CD4-positive, alpha-beta T cell treated with Interleukin-15 for 1 hour (primary cell): ENCODE measurements around the gene GLDN.
A peak's percentile ranks its signal among the peaks of the same experiment; 100 is the strongest.
"Not testable (repeated sequence)": the region's sequence is repeated elsewhere in the genome, so short reads cannot be mapped to it uniquely, and the experiment has no call there.

Experiments used
- DNase-seq: peaks from one replicate; pipeline ENCODE4 v3.0.0-alpha.2; 2020

Gene GLDN

DNA sequence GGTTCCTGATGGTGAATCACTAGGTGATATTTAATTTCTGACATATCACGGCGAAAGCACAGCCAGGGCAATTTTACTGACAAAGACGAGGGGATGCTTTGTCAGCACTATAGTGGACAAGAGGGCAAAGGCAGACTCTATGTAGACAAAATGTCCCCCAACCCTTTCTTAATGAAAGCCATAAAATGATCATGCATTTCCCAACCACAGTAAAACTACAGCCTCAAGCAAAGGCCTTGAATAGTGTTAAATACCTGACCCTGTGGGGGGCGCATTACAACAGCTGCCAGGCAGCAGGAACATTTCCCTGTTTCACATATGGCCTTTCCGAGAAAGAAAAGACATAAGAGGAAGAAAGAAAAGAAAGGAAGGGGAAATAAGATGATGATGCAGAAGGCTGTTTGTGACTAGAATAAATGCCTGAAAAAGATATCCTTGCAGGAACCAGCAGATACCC, 49.5 kb downstream of the GLDN start:
- DNase-seq: no peak

DNA sequence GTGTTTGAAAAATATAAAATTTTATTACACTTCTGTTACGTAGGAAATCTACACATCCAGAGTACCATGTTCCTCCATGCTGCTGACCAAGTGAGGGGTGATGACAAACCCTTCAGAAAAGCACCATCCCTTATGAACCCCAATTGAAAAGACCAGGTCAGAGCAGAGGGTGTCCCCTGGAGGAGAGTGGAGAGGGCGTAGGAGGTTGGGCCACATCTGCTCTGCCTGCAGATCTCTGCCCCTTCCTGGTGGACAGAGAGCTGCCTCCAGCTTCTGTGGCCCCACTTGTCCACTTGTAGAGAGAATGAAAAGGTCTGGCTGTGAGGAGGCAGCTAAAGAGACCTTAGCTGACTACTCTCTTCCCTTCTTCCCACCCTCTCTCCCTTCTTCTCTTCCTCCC, 55.5 kb downstream of the GLDN start:
- no peak for DNase-seq

DNA sequence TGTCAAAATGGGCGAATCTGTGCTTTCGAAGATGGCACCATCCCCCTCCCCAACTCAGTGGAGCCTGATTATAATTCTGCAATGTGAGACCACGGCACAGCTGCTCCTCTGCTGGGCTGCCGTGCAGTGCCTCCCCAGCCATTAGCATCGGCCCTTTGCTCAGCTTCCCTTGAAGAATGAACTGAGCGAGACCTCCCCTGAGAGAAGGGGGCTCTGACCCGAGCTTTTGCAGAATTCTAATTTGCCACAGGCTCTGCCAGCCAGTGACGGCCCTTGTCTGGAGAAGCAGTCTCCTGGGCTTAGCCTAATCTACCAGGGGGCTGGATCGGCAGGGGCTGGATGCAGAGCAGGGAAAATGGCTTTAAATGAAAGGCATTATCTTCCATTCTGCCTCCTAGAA, 57.2 kb downstream of the GLDN start:
- DNase-seq: no peak

DNA sequence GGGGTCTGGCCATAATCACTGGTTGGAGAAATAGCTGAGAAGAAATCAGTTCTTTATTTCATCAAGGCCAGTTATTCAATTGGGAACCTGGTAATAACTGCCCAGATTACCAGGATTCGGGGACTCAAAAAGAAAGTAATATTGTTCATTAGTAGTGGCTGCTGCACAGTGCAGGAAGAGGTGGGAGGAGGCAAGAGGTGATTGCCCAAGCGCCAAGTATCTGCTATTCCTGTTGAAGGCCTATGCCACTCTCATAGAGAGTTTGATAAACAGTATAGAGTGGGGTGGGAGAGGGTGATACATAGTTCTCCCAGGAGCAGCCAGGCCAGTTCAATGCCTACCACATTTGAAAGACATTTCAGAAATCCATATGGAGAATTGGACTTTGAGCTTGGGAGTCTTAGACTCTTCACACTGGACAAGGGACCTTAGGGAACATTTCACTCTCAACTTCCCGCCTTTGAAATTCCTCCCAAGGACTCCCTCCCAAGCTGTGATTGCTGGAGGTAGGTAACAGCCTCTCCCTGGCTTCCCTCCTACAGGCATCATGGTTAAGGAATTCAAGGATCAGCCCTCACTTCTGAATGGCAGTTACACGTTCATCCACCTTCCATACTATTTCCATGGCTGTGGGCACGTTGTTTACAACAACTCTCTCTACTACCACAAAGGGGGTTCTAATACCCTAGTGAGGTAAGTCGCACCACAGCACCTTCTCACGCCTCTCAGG, 59.8 kb downstream of the GLDN start:
- no peak for DNase-seq

DNA sequence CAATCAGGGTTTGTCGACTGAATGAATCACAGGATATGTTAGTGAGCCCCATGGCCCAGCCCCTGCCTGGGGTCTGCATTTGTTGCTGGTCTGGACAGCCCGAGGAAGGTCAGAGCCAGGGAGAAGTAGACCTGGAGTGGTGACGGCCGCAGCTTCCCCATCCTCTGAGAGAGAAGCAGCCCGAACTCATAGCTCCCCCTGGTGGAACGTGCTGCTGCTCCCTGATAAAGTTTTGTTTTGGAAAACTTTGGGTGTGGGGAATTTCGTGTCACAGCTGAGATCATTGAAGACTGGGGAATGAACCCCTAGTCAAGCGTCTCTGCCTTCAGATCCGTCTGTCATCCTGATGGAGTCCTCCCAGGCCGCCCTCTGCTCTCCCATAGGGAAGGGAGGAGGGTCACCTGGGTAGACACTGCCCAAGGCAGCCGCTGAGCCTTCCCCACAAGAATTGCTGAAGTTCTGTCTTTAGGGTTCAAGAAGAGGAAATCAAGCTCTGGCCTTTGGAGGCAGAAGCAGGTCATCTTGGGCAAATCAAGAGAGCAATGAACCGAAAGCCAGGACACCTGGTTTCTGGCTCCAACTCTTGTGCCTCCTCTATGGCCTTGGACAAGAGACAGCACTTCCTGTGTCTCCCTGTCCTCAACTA, 60.5 kb downstream of the GLDN start:
- DNase-seq: peak; percentile 29

DNA sequence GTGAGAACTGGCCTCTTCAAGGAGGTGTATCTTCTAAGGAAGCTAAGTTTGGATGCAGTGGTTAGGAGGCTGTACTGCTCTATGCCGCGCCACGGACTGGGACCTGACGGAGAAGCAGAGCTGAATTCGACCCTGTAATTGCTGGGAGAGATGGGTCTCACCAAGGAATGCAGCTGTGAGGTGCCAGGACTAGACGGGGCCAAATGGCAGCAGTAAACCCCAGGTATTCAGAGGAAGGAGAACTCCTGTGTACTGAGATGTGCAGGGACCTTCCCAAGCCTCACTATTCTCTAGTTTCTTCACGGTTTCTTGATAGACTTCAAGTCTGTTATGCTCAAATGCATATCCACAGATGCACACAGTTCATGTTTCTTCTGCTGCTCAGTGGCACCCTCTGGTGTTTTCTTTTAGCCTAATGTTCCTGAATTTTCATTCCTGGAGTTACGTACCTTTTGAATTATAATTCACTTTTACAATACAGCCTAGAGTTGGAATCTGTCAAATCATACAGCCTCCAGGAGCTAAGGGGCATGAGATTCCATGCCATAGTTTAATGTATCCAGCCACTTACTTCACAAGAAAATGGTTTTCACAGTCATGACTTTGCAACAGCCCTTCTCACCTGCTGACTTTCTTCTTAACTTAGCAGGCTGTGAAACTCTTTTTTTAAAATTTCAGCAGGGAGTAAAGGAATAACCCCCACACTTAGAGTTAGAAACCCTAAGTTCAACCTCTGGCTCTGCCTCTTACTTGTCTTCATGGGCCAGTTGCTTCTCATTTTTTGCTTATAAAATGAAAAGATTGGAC, 61.8 kb downstream of the GLDN start:
- no peak for DNase-seq

DNA sequence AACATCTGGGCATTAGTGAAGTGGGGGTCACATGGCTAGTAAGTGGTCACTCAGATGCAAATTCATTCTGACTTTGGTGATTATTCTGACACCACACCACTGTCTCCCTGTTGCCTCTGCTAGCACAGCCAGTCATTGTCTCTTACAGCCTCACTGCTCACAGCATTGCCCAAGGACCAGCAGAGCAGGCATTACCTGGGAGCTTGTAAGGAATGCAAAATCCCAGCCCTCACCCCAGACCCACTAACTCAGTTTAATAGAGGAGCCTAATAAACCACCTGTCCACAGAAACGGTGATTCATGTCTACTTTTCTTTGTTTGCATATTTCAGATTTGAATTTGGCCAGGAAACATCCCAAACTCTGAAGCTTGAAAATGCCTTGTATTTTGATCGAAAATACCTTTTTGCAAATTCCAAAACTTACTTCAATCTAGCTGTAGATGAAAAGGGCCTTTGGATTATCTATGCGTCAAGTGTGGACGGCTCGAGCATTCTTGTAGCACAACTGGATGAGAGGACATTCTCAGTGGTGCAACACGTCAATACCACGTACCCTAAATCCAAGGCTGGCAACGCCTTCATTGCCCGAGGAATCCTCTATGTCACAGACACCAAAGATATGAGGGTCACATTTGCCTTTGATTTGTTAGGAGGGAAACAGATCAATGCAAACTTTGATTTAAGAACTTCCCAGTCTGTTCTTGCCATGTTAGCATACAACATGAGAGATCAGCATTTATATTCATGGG, 62.7 kb downstream of the GLDN start:
- no peak for DNase-seq

DNA sequence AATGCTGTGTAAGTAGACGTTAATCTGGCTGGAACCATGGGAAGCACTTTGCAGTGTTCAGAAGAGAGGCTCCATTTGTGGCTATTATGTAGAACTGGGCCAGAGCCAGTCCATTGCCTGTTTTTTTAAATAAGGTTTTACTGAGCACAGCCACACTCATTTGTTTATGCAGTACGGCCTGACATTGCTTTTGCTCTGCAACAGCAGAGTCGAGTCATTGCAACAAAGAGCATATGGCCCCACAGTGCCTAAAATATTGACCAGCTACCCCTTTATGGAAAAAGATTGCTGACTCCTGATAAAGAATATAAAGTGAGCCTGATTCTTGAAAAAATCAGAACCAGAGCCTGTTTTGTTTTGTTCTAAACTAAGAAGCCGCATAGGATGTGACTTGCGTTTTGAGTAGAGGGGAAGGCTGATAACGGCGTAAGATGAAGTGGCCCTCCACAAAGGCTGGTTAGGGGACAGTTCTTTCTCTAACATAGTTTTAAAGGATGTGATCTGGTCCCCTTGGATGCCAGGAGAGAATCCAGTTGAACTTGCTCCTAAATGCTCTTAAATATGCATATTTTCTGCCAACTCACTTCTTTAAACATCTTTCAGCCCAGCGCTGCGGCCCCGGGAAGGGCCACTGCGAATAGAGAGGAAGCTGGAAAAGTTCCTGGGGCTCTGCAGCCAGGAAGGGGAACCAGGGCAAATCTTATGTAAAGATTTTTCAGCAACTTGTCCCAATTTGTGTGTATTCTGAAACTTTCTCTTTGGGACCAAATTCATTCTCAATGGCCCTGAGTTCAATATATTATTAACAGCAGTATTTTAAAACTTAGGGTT, 64.5 kb downstream of the GLDN start:
- DNase-seq: no peak

DNA sequence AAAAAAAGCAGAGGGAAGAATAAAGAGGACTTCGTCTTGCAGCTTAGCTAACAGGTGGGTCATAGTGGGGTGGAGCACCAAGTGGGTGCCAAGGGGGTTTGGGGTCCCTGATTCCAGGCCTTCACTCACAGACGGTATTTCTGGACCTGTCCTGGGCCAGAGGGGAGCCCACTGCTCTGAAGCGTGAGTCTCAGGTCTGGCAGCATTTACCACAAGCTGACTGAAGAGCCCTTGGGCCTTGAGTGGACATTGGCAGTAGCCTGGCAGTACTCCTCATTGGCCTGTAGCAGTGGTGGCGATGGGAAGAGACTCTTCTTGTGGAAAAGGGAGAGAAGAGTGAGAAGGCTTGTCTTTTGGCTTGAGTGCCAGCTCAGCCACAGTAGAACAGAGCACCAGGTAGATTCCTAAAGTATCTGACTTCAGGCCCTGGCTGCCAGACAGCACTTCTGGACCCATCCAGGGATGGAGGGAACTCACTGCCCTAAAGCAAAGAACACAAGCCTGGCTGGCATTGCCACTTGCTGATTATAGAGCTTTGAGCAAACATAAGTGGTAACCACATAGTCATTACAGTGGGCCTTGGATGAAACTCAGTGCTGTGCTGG, 72.9 kb downstream of the GLDN start:
- DNase-seq: no peak

DNA sequence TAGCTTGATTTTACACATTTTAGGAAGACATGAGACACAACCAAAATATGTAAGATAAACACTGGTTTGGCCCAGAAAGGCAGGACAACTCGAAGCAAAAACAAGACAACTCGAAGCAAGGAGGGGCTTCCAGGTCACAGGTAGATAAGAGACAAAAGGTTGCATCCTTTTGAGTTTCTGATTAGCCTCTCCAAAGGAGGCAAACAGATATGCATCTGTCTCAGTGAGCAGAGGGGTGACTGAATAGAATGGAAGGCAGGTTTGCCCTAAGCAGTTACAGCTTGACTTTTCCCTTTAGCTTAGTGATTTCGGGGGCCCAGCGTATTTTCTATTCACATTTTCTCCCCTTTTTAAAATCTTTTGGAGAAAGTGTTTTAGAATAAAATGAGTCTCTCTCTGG, 74.7 kb downstream of the GLDN start:
- no peak for DNase-seq

DNA sequence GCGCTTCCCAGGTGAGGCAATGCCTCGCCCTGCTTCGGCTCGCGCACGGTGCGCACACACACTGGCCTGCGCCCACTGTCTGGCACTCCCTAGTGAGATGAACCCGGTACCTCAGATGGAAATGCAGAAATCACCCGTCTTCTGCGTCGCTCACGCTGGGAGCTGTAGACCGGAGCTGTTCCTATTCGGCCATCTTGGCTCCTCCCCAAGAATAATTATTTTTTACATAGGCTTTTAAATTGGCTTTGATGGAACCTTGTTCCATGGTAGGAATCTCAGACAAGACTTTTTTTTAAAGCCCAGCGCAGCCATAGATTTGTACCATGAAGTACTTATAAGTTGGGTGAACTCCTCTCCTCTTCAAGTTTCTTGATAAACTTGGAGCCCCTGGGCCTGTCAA, 81.6 kb downstream of the GLDN start:
- not testable (repeated sequence) for DNase-seq

DNA sequence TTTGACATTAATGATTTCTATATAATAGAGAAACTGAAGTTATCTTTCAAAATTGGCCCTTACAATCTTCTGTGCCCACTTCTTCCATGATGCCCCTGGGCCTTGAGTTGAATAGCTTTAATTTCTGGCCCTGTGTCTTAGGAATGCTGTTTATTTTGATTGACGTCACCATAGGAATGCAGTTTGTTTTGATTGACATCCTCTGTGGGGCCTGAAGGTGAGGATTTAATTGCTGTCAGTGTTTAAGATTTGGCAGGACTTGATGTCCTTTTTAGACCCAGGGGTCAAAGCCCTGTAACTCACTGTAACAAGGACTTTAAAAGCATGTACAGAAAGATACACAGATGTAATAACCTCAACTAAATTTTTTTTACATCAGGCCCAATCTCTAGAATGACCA, 83.3 kb downstream of the GLDN start:
- DNase-seq: no peak

DNA sequence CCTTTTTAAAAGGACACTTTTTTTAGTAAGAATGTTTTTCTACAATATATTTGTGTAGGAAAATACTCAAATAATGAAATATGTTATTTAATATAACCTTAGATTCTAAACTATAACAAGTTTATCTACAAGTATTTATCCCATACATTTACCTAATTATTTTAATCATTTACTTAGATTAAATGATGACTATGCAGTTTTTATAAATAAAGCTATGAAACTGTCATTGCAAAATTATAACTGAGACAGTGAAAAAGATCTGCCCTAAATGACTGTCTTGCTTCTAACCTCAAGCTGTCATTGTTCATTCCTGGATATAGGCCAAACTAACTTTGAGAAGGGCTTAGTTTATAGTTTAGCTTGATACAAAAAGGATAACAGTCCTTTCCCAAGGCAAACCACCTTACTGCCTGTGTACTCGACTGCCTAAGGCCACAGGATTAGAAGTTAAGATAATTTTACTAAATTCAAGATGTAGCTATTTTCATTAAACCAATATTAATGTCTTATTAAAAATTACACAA, 84.1 kb downstream of the GLDN start:
- DNase-seq: no peak

DNA sequence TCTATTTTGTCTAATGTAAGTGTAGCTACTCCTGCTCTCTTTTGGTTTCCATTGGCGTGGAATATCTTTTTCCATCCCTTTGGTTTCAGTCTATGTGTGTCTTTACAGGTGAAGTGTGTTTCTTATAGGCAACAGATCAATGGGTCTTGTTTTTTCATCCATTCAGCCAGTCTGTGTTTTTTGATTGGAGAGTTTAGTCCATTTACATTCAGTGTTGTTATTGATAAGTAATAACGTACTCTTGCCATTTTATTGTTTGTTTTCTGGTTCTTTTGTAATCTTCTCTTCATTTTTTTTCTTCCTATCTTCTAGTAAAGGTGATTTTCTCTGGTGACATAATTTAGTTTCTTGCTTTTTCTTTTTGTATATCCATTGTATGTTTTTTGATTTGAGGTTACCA, 97.1 kb downstream of the GLDN start:
- no peak for DNase-seq

DNA sequence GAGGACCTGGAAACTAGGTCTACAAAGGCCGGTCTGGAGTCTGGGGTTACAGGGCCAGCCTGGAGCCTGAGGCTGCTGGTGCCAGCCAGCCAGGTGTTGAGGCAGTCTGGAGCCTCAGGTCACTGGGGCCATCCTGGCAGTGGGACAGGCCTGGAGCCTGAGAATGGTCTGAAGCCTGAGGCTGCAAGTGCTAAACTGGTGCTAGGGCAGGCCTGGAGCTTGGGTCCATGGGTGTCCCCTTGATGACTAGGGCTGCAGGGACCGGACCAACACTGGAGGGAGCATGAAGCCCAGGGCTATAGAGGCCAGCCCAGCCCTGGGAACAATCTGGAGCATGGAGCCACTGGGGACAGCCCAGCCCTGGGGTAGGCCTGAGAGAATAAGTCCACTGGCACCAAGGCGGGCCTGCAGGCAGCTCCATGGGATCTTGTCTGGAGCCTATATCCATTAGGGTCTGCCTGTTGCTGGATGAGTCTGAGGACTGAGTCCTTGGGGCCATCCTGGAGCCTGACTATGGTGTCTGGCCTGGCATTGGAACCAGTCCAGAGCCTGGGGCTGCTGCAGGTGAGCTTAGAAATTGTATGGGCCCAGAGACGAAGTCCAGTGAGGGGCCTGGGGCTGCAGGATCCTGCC, 101.9 kb downstream of the GLDN start:
- DNase-seq: no peak

DNA sequence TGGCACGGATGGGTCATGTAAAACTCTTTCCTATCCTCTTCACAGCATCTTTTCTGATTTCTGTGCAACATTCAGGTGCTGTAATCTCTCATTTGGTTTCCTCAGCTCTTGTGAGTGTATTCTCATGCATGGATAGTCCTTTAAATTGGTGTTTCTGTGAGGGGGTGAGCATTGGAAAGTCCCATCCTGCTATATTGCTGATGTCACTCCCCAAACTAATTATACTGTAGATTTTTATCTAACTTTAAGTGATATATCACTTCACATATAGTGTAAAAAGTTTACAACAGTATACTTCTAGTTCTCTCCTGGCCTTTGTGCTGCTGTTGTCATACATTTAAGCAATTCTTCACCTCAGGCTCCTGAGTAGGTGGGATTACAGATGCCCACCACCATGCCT, 102.7 kb downstream of the GLDN start:
- no peak for DNase-seq

DNA sequence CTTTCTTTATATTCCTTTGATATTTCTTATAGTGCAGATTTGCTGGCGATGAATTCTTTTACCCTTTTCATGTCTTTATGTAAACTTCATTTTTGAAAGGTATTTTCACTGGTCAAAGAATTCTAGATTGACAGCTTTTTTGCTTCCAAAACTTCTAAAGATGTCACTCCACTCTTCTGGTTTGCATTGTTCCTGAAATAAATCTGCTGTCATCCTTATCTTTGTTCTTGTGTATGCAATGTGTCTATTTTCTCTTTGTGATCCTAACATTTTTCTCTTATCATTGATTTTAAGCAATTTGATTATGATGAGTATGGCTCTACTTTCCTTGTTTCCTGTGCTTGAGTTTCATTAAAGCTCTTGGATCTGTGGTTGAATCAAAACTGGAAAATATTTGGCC, 103.4 kb downstream of the GLDN start:
- DNase-seq: no peak

DNA sequence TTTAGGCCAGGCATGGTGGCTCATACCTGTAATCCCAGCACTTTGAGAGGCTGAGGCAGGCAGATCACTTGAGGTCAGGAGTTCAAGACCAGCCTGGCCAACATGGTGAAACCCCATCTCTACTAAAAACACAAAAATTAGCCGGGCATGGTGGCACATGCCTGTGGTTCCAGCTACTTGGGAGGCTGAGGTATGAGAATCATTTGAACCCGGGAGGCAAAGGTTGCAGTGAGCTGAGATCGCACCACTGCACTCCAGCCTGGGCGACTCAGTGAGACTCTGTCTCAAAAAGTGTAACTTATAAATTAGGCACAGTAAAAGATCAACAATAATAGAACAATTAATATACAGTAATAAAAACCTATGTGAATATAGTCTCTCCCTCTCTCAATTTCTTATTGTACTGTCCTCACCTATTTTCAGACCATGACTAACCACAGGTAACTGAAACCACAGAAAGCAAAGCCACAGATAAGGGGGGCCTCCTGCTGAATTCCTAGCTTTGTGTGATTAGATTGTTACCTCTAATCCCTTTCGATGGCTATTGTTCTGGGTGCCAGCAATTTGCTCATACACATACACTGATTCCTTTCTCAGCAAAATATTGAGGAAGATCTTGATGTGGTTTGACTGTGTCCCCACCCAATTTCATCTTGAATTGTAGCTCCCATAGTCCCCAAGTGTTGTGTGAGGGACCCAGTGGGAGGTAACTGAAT, 104.7 kb downstream of the GLDN start:
- DNase-seq: not testable (repeated sequence)

DNA sequence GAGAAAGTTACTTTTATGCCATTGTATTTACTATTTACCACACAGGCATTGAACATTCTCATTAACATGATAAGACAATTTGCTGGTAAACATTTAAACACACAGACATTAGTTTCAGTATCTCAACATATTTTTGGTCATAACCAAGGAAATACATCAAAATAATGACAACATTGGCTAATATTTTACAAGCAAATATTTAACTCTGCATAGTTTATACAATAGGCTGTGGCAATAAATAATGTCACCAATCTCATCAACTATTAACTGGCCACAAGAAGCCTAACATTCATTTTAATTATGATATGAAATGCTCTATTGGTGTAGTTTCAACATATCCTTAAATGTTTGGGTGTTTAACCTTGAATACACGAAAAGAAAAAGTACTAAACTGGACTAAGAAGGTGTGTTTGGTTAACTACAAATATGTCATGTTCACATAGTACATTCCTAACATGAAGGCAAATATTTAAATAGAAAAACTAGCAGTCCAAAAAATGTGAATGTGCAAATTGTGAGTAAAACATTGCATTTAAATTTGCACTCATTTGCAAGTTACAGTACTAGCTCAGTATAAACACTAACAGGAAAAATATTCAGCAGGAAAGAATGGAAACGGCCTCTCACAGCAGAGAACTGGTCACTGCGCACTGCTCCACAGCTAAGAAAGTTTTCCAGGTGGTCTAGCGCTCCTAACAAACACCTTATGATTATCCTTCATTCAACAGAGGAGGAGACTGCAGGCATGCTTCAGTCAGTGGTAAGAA, 106.6 kb downstream of the GLDN start:
- no peak for DNase-seq
